Esophagus squamous epithelium (tissue), 5 donors: ENCODE results near the gene CSNK1E. TPM values are rescaled to one million over a fixed set of nuclear protein-coding genes. Genes with fewer than 3 reads are reported as not detected.

Source experiments
- DNase-seq: peaks from one replicate; lab custom pipeline; 2025; lab: John Stamatoyannopoulos, UW
- H3K27ac ChIP-seq, 4 donors: fragments of 200-600 bp; sonication (generic); one replicate each; pipeline ENCODE4 v1.5.1; 2016 to 2019; ENCODE audit warnings: mild to moderate bottlenecking in 1 of 4
- H3K27me3 ChIP-seq, 4 donors: fragments of 200-600 bp; sonication (generic); 1 replicate in 3 of 4; 2 replicates in 1 of 4; pipeline versions ENCODE4 v1.5.1 to v1.6.0; 2017 to 2021; ENCODE audit warnings: antibody characterized with exemption in 1 of 4
- H3K36me3 ChIP-seq, 3 donors: fragments of 200-600 bp; sonication (generic); one replicate each; pipeline ENCODE4 v1.5.1; 2016 to 2019
- H3K4me1 ChIP-seq, 3 donors: fragments of 200-600 bp; sonication (generic); one replicate each; pipeline ENCODE4 v1.5.1; 2017 to 2019
- H3K4me3 ChIP-seq, 4 donors: fragments of 200-600 bp; sonication (generic); 1 replicate in 3 of 4; 2 replicates in 1 of 4; pipeline ENCODE4 v1.5.1; 2016 to 2019; ENCODE audit warnings: mild to moderate bottlenecking in 2 of 4, moderate library complexity in 1 of 4
- H3K9me3 ChIP-seq, 3 donors: fragments of 200-600 bp; sonication (generic); one replicate each; pipeline ENCODE4 v1.5.1; 2016 to 2019
- POLR2A ChIP-seq, 4 donors: fragments of 450-650 bp; IDR thresholded peaks; one replicate each; pipeline ENCODE4 v1.6.1; 2017; ENCODE audit warnings: antibody characterized with exemption in 4 of 4, mild to moderate bottlenecking in 4 of 4, moderate library complexity in 3 of 4
- WGBS, 2 donors: methylation state at CpG; one replicate each; pipeline ENCODE4 v1.1.5; 2018; 5-methylcytosine and 5-hydroxymethylcytosine counted together
- intact Hi-C: fragments of 100-400 bp; cut with DNase I; formaldehyde crosslinking; loops from one replicate; pipeline ENCODE4 v1.15.0; 2022
- total RNA-seq, 4 donors: library from RNA; depleted of rRNA; stranded (reverse); fragments of >200 nt; gene quantifications; one replicate each; pipeline ENCODE4 v1.1.0, GENCODE V29; 2016
- TF ChIP-seq, protein P1 (sequence below), 6 experiments: fragments of 450-650 bp in 4 of 6; fragments of 200-600 bp in 2 of 6; sonication (generic) in 2 of 6; IDR thresholded peaks; one replicate each; pipeline ENCODE4 v1.5.1; 2016 to 2019; ENCODE audit warnings: antibody characterized with exemption in 6 of 6, mild to moderate bottlenecking in 4 of 6, moderate library complexity in 4 of 6
- donor health status: DM: yes; HTN: yes; CAD: no.

Gene CSNK1E
- total RNA-seq, 4 donors from 2014 or later, result 40.8 to 94.4 (median 55.9) TPM

GRCh38 chr22:38300197-38300945 is 16.9 kb downstream of the CSNK1E start:
- intact Hi-C loops, result no loop called here
- H3K27me3 ChIP-seq, result no peaks in the 10 kb centered on the region
- DNase-seq, result no peak
- H3K4me1 ChIP-seq, result peaks cover under 1 to 77% (median 29%) of the 10 kb centered on the region in 3 donors
- no peak for TF ChIP-seq POLR2A (IDR thresholded peaks at IDR 0.05)
- TF ChIP-seq, protein P1, sequence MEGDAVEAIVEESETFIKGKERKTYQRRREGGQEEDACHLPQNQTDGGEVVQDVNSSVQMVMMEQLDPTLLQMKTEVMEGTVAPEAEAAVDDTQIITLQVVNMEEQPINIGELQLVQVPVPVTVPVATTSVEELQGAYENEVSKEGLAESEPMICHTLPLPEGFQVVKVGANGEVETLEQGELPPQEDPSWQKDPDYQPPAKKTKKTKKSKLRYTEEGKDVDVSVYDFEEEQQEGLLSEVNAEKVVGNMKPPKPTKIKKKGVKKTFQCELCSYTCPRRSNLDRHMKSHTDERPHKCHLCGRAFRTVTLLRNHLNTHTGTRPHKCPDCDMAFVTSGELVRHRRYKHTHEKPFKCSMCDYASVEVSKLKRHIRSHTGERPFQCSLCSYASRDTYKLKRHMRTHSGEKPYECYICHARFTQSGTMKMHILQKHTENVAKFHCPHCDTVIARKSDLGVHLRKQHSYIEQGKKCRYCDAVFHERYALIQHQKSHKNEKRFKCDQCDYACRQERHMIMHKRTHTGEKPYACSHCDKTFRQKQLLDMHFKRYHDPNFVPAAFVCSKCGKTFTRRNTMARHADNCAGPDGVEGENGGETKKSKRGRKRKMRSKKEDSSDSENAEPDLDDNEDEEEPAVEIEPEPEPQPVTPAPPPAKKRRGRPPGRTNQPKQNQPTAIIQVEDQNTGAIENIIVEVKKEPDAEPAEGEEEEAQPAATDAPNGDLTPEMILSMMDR (IDR thresholded peaks at IDR 0.05), result no peak
- H3K9me3 ChIP-seq, result no peaks in the 10 kb centered on the region
- H3K4me3 ChIP-seq, result no peak overlapping the region
- peaks cover 43 to 94% (median 55%) of the 10 kb centered on the region in 3 donors for H3K36me3 ChIP-seq
- WGBS, 2 donors, result 50 to 66% methylated on average over 11 of the region's 26 CpGs
- peak overlapping the region; percentile 31 to 88 (median 76) for H3K27ac ChIP-seq

- Histone ChIP-seq H3K9me3 (no peaks in the 10 kb centered on the region), H3K4me3 (no peak overlapping the region), H3K27ac (peak overlapping the region; percentile 31 to 88 (median 76)), H3K27me3 (no peaks in the 10 kb centered on the region), H3K36me3 (peaks cover 47 to 100% (median 56%) of the 10 kb centered on the region in 3 donors), H3K4me1 (peaks cover 0 to 70% (median 25%) of the 10 kb centered on the region in 3 donors)
- no peak for DNase-seq
- intact Hi-C loops, result no loop called here
- TF ChIP-seq, protein P1 (IDR thresholded peaks at IDR 0.05), result no peak
- TF ChIP-seq POLR2A (IDR thresholded peaks at IDR 0.05), result no peak
- 62 to 83% methylated on average over 1 to 5 of the region's 12 CpGs for WGBS, 2 donors
These were observed 17.5 kb downstream of the CSNK1E start for GRCh38 chr22:38299770-38300102.

- TF ChIP-seq POLR2A (IDR thresholded peaks at IDR 0.05), result no peak
- TF ChIP-seq, protein P1 (IDR thresholded peaks at IDR 0.05), result peak in 4 of 6 experiments; percentile 17 to 60 (median 26)
- intact Hi-C loops, result no loop called here
- WGBS, 2 donors, result 46 to 61% methylated on average over 7 to 15 of the region's 25 CpGs
- Histone ChIP-seq H3K9me3 (no peaks in the 10 kb centered on the region), H3K4me3 (no peak overlapping the region), H3K4me1 (peaks cover 0 to 58% (median 12%) of the 10 kb centered on the region in 3 donors), H3K27me3 (no peaks in the 10 kb centered on the region), H3K27ac (peak overlapping the region; percentile 59 to 88 (median 77)), H3K36me3 (peaks cover 47 to 100% (median 65%) of the 10 kb centered on the region in 3 donors)
- DNase-seq, result no peak
These were observed 18.8 kb downstream of the CSNK1E start for GRCh38 chr22:38298312-38299005.

GRCh38 chr22:38296372-38296771 is 20.9 kb downstream of the CSNK1E start:
- intact Hi-C loops, result no loop called here
- no peaks in the 10 kb centered on the region for H3K9me3 ChIP-seq
- H3K27me3 ChIP-seq, result no peaks in the 10 kb centered on the region
- peaks cover 43 to 100% (median 69%) of the 10 kb centered on the region in 3 donors for H3K36me3 ChIP-seq
- WGBS, 2 donors, result 70 to 83% methylated on average over 2 of the region's 4 CpGs
- TF ChIP-seq, protein P1 (IDR thresholded peaks at IDR 0.05), result no peak
- TF ChIP-seq POLR2A (IDR thresholded peaks at IDR 0.05), result no peak
- H3K27ac ChIP-seq, result peak overlapping the region in 2 of 4 donors; percentile 17 to 50
- no peak overlapping the region for H3K4me3 ChIP-seq
- DNase-seq, result no peak
- peaks cover 0 to 68% (median 11%) of the 10 kb centered on the region in 3 donors for H3K4me1 ChIP-seq

GRCh38 chr22:38295863-38296262 is 21.4 kb downstream of the CSNK1E start:
- intact Hi-C loops, result no loop called here
- TF ChIP-seq POLR2A (IDR thresholded peaks at IDR 0.05), result no peak
- TF ChIP-seq, protein P1 (IDR thresholded peaks at IDR 0.05), result no peak
- Histone ChIP-seq H3K36me3 (peaks cover 38 to 100% (median 64%) of the 10 kb centered on the region in 3 donors), H3K9me3 (no peaks in the 10 kb centered on the region), H3K4me3 (no peak overlapping the region), H3K4me1 (peaks cover 0 to 63% (median 11%) of the 10 kb centered on the region in 3 donors), H3K27me3 (no peaks in the 10 kb centered on the region), H3K27ac (peak overlapping the region in 3 of 4 donors; percentile 10 to 50 (median 17))
- no peak for DNase-seq
- WGBS, 2 donors, result 85 to 100% methylated on average over 2 to 6 of the region's 9 CpGs
